ENCODE measurements around the gene DSCAML1.

DSCAML1 gene

DNA sequence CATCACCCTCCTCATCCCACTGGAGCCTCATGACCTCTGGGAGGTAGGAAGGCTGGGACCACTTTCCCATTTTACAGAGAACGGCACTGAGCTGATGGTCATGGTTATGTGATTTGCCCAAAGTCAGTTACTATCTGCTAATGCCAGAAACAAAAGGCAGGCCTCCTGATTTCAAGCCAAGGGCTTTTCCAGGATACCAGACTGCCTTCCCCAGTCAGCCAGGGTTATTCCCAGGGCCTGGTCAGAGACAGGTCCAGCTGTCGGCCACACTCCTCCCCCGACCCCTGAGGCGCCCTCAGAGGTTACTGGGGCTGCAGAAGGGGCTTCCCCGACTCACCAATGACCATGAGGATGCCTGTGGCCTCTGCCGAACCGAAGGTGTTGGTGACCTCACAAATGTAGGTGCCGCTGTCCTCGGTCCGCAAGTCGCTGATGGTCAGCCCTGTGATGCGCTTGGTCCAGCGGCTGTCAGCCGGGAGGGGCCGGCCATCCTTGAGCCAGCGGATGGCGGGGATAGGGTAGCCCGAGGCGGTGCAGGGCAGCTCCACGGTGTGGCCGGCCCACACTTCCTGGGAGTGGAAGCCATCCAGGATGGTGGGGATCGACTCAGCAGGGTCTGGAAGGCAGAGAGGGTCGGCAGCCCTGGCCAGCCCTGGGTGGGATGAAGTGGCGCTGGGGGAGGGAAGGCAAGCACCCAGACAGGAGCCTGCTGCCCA lies 272.4 kb downstream of the DSCAML1 start:
- H3K27ac Mint-ChIP-seq = no peak overlapping the region
- peaks cover 1% of the 10 kb centered on the region for H3K27me3 Mint-ChIP-seq
- H3K4me3 Mint-ChIP-seq = no peak overlapping the region
- H3K36me3 Mint-ChIP-seq = no peaks in the 10 kb centered on the region
- no peaks in the 10 kb centered on the region for H3K4me1 Mint-ChIP-seq
- DNase-seq (ENCODE audit: low spot score in 2 of 2) (no peak), ATAC-seq (ENCODE audit: low read depth) (no peak)
- H3K9me3 Mint-ChIP-seq = no peaks in the 10 kb centered on the region

DNA sequence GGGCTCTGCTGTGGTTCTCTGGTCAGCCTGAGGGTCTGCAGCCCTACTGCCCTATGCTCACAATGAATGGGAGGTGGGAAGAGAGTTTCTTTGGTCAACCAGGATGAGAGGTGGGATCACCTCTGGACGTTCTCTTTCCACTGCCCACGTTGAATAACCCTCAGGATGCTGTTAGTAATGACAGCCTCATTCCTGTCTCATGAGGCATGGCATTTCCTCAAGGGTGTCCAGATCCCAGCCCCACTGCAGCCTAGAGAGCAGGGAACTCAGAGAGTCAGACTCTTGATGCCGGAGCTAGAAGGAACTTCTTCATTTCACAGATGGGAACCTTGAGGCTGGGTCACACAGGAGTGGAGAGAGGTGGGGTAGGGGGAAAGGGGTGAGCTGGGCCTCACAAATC lies 273.3 kb downstream of the DSCAML1 start:
- ATAC-seq (ENCODE audit: low read depth) = no peak
- Mint-ChIP-seq H3K27me3 (peaks cover 1% of the 10 kb centered on the region), H3K4me1 (no peaks in the 10 kb centered on the region), H3K4me3 (no peak overlapping the region), H3K27ac (no peak overlapping the region), H3K36me3 (no peaks in the 10 kb centered on the region), H3K9me3 (no peaks in the 10 kb centered on the region)
- DNase-seq (ENCODE audit: low spot score in 2 of 2) = no peak

DNA sequence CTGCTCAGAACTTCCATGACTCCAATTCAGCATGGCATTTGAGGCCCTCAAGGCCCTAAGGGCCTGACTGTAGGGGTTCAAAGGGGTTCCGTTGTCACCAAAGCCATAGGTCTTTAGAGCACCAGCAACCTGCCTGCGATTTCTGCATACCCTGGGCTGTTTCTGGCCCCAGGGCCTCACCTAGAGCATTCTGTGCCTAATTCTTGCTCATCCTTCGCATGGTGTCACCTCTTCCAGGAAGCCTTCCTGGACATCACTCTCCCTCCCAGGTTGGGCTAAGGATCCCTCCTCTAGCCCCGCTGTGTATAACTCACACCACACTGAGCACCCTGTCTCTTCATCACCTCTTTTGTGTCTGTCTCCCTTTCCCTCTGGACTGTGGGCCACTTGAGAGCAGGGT lies 275.0 kb downstream of the DSCAML1 start:
- no peaks in the 10 kb centered on the region for H3K36me3 Mint-ChIP-seq
- DNase-seq (ENCODE audit: low spot score in 2 of 2) (no peak), ATAC-seq (ENCODE audit: low read depth) (no peak)
- H3K27me3 Mint-ChIP-seq = no peaks in the 10 kb centered on the region
- H3K4me1 Mint-ChIP-seq = no peaks in the 10 kb centered on the region
- H3K27ac Mint-ChIP-seq = no peak overlapping the region
- H3K4me3 Mint-ChIP-seq = no peak overlapping the region
- H3K9me3 Mint-ChIP-seq = no peaks in the 10 kb centered on the region

DNA sequence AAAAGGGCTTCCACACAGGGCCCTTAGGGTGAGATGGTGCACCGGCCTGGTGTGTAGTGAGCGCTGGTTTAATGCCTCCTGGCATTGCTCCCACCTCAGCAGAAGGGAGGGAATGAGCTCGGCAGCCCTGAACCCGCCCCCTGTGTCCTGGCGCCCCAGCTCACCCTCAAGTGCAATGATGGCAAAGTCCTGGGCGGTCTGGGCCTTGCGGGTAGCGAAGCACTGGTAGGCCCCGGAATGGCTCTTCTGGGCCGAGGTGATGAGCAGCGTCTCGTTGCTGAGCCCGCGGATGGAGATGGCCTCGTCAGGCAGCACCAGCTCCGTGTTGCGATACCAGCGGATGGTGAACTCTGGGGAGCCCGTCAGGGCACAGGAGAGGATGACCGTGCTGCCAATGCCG lies 276.1 kb downstream of the DSCAML1 start:
- Mint-ChIP-seq H3K4me1 (no peaks in the 10 kb centered on the region), H3K27ac (no peak overlapping the region), H3K36me3 (no peaks in the 10 kb centered on the region), H3K9me3 (no peaks in the 10 kb centered on the region), H3K27me3 (no peaks in the 10 kb centered on the region), H3K4me3 (no peak overlapping the region)
- DNase-seq (ENCODE audit: low spot score in 2 of 2) = no peak
- ATAC-seq (ENCODE audit: low read depth) = no peak

DNA sequence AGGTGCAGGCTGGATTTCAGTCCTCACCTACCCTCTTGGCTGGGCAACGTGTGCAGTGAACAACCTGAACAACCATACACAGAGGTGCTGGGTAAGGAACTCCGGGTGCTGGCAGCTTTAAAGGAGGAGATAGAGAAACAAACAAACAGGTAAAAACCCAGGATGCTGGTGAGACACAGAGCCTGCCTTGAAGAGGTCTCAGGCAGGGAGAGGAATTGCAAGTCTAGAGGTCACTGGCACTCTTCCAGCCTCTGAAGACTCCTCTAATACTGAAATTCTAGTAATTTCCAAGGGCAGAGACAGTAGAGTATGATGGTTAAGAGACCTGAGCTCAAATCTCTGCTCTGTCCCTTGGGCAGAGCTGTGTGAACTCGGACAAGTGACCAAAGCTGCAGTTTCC lies 276.8 kb downstream of the DSCAML1 start:
- Mint-ChIP-seq H3K36me3 (no peaks in the 10 kb centered on the region), H3K27ac (no peak overlapping the region)

GRCh38 chr11:117519590-117519989 lies 277.4 kb downstream of the DSCAML1 start:
- no peak overlapping the region for H3K4me3 Mint-ChIP-seq
- no peaks in the 10 kb centered on the region for H3K27me3 Mint-ChIP-seq
- no peak for DNase-seq (ENCODE audit: low spot score in 2 of 2)
- no peaks in the 10 kb centered on the region for H3K9me3 Mint-ChIP-seq
- no peaks in the 10 kb centered on the region for H3K4me1 Mint-ChIP-seq
- ATAC-seq (ENCODE audit: low read depth) = no peak
- H3K36me3 Mint-ChIP-seq = no peaks in the 10 kb centered on the region
- no peak overlapping the region for H3K27ac Mint-ChIP-seq

More for the DNA sequence above, 276.8 kb downstream of the DSCAML1 start:
- no peaks in the 10 kb centered on the region for H3K27me3 Mint-ChIP-seq
- no peaks in the 10 kb centered on the region for H3K9me3 Mint-ChIP-seq
- DNase-seq (ENCODE audit: low spot score in 2 of 2) (no peak), ATAC-seq (ENCODE audit: low read depth) (no peak)
- H3K4me3 Mint-ChIP-seq = no peak overlapping the region
- H3K4me1 Mint-ChIP-seq = no peaks in the 10 kb centered on the region

GRCh38 chr11:117519170-117519569 lies 277.8 kb downstream of the DSCAML1 start:
- no peaks in the 10 kb centered on the region for H3K4me1 Mint-ChIP-seq
- no peaks in the 10 kb centered on the region for H3K9me3 Mint-ChIP-seq
- H3K27me3 Mint-ChIP-seq = no peaks in the 10 kb centered on the region
- ATAC-seq (ENCODE audit: low read depth) = no peak
- DNase-seq (ENCODE audit: low spot score in 2 of 2) = no peak
- H3K36me3 Mint-ChIP-seq = no peaks in the 10 kb centered on the region
- no peak overlapping the region for H3K27ac Mint-ChIP-seq
- no peak overlapping the region for H3K4me3 Mint-ChIP-seq

DNA sequence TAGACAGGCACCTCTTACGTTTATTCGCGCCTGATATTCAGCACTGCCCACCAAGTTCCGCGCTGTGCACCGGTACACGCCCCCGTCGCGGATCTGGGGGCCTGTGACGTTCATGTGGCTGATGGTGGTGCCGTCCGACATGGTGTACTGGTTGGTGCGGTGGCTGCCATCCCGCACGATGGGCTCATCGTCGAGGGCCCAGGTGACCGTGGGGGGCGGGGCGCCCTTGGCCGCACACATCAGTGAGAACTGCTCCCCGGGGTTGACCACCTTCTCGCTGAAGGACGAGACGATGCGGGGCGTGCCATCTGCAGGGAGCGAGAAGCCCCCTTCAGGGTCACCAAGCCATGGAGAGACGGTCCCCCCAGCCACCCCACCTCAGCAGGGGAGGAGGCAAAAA lies 278.6 kb downstream of the DSCAML1 start:
- Mint-ChIP-seq H3K27me3 (peaks cover 2% of the 10 kb centered on the region), H3K27ac (no peak overlapping the region), H3K4me1 (no peaks in the 10 kb centered on the region), H3K9me3 (no peaks in the 10 kb centered on the region), H3K4me3 (no peak overlapping the region), H3K36me3 (no peaks in the 10 kb centered on the region)
- DNase-seq (ENCODE audit: low spot score in 2 of 2) (no peak), ATAC-seq (ENCODE audit: low read depth) (no peak)

- Mint-ChIP-seq H3K27ac (no peak overlapping the region), H3K9me3 (no peaks in the 10 kb centered on the region), H3K36me3 (no peaks in the 10 kb centered on the region), H3K4me1 (no peaks in the 10 kb centered on the region), H3K27me3 (peaks cover 2% of the 10 kb centered on the region), H3K4me3 (no peak overlapping the region)
- ATAC-seq (ENCODE audit: low read depth) (no peak), DNase-seq (ENCODE audit: low spot score in 2 of 2) (no peak)
Observed at GRCh38 chr11:117517097-117517496, 279.9 kb downstream of the DSCAML1 start.

- H3K36me3 Mint-ChIP-seq = no peaks in the 10 kb centered on the region
- ATAC-seq (ENCODE audit: low read depth) (no peak), DNase-seq (ENCODE audit: low spot score in 2 of 2) (no peak)
- no peaks in the 10 kb centered on the region for H3K9me3 Mint-ChIP-seq
- no peak overlapping the region for H3K4me3 Mint-ChIP-seq
- H3K4me1 Mint-ChIP-seq = no peaks in the 10 kb centered on the region
- H3K27ac Mint-ChIP-seq = no peak overlapping the region
- peaks cover 2% of the 10 kb centered on the region for H3K27me3 Mint-ChIP-seq
Observed at GRCh38 chr11:117515892-117516787, 280.9 kb downstream of the DSCAML1 start.

- H3K27ac Mint-ChIP-seq = no peak overlapping the region
- H3K4me3 Mint-ChIP-seq = no peak overlapping the region
- ATAC-seq (ENCODE audit: low read depth) = no peak
- H3K9me3 Mint-ChIP-seq = no peaks in the 10 kb centered on the region
- H3K4me1 Mint-ChIP-seq = no peaks in the 10 kb centered on the region
- peaks cover 2% of the 10 kb centered on the region for H3K27me3 Mint-ChIP-seq
- no peaks in the 10 kb centered on the region for H3K36me3 Mint-ChIP-seq
- DNase-seq (ENCODE audit: low spot score in 2 of 2) = no peak
Observed at GRCh38 chr11:117514256-117514655, 282.8 kb downstream of the DSCAML1 start.

DNA sequence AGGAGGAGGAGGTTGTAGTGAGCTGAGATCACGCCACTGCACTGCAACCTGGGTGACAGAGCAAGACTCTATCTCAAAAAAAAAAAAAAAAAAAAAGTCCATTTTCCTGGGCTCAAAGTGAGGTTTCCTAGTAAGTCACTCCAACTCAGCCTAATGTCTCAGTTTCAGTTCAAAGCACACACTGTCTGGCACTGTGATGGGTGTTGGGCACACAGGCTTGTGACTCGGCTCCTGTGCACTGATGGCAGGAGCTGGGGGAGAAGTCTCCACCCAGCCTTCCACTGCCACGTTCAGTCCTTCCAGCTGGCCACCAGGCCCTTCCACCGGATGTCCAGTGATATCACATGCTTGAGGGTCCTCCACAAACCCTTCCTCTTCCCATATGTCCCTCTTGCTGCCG lies 283.4 kb downstream of the DSCAML1 start:
- H3K27ac Mint-ChIP-seq = no peak overlapping the region

DNA sequence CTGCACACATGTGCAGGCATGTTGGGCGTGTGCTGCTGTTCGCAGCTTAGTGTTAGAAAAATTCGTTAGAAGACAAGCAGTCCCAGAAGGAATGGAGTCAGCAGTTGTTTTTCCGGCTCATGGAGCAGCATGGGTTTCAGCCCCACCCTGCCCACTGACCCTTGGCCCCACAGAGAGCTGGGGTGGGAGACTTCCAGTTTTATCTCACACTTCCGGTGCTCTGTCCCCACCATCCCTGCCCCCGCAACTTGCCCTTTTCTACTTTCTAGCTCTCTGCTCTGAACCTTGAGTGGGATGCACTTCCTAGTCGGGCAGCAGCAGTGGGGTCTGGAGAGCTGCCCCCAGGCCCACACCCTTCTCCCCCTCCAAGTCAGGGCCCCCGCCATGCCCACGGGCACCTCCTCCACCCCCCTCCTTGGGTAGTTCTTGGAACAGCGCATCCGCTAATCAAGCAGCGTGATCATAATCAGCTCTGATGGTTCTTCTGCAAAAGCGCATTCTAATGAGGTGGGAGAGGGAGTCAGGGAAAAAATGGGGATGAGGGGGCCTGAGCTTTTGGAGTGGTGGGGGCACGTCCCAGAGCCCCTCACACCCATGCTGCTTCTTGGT lies 285.0 kb downstream of the DSCAML1 start:
- Mint-ChIP-seq H3K36me3 (no peaks in the 10 kb centered on the region), H3K9me3 (no peaks in the 10 kb centered on the region), H3K27me3 (peaks cover 2% of the 10 kb centered on the region), H3K4me3 (no peak overlapping the region), H3K27ac (no peak overlapping the region), H3K4me1 (no peaks in the 10 kb centered on the region)
- no peak for DNase-seq (ENCODE audit: low spot score in 2 of 2)
- no peak for ATAC-seq (ENCODE audit: low read depth)

More for the DNA sequence above, 283.4 kb downstream of the DSCAML1 start:
- H3K4me1 Mint-ChIP-seq = no peaks in the 10 kb centered on the region
- no peak for ATAC-seq (ENCODE audit: low read depth)
- H3K9me3 Mint-ChIP-seq = no peaks in the 10 kb centered on the region
- H3K36me3 Mint-ChIP-seq = no peaks in the 10 kb centered on the region
- DNase-seq (ENCODE audit: low spot score in 2 of 2) = no peak
- H3K27me3 Mint-ChIP-seq = peaks cover 2% of the 10 kb centered on the region
- H3K4me3 Mint-ChIP-seq = no peak overlapping the region

GRCh38 chr11:117511483-117511930 lies 285.5 kb downstream of the DSCAML1 start:
- no peak for ATAC-seq (ENCODE audit: low read depth)
- H3K9me3 Mint-ChIP-seq = no peaks in the 10 kb centered on the region
- DNase-seq (ENCODE audit: low spot score in 2 of 2) = no peak

More at GRCh38 chr11:117511483-117511930, 285.5 kb downstream of the DSCAML1 start:
- H3K4me1 Mint-ChIP-seq = no peaks in the 10 kb centered on the region
- H3K27me3 Mint-ChIP-seq = peaks cover 2% of the 10 kb centered on the region
- H3K36me3 Mint-ChIP-seq = no peaks in the 10 kb centered on the region
- no peak overlapping the region for H3K27ac Mint-ChIP-seq
- no peak overlapping the region for H3K4me3 Mint-ChIP-seq

All from memory B cell (primary cell).